ENCODE results near the gene PRKCE.

Gene PRKCE

DNA sequence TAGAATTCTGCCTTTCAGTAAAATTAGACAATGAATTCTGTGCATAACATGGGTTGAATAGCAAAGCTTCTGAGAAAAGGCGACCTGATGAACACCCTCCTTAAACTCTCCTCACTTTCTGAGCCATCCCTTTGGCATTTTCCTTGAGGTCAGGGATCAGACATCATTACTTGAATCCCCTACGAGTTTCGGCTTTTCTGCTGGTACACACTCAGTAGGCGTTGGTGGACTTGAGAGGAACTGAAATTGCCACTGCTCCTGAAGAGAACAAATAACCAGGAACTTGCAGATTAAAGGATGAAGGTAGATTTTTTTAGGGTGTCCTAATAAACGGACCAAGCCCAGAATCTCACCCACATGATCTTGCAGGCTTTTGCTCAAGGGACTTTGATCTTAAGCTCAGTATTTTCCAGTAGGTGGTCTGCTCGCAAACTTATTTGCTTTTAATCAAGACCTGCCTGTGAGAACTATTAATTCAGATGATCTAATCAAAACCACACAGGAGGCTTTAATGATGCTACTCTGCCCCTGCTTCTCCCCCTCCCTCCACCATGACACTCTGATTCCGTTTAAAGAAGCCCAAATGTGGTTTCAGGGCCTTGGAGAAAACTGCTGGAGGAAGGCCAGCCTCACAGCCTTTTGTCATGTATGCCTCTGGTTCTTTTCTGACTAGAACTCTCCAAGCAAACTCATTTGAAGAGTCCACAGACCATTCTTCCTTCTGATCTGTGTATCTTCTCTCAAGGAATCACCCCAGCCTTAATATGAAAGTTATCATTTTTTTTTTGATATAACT lies 124.9 kb downstream of the PRKCE start:
- Histone ChIP-seq H3K27ac (no peak overlapping the region), H3K4me3 (ENCODE audit: low read depth, low read length) (no peak overlapping the region), H3K27me3 (replicated peaks) (no peaks in the 10 kb centered on the region), H3K36me3 (replicated peaks) (no peaks in the 10 kb centered on the region)
- TF ChIP-seq, protein P1, sequence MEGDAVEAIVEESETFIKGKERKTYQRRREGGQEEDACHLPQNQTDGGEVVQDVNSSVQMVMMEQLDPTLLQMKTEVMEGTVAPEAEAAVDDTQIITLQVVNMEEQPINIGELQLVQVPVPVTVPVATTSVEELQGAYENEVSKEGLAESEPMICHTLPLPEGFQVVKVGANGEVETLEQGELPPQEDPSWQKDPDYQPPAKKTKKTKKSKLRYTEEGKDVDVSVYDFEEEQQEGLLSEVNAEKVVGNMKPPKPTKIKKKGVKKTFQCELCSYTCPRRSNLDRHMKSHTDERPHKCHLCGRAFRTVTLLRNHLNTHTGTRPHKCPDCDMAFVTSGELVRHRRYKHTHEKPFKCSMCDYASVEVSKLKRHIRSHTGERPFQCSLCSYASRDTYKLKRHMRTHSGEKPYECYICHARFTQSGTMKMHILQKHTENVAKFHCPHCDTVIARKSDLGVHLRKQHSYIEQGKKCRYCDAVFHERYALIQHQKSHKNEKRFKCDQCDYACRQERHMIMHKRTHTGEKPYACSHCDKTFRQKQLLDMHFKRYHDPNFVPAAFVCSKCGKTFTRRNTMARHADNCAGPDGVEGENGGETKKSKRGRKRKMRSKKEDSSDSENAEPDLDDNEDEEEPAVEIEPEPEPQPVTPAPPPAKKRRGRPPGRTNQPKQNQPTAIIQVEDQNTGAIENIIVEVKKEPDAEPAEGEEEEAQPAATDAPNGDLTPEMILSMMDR (IDR thresholded peaks at IDR 0.05; ENCODE audit: low read depth, low read length, missing control alignments) = no peak
- in situ Hi-C loops (cut with HindIII; ENCODE audit: low pct_ligation_motif_present, low sequenced_read_pairs) = no loop called here
- DNase-seq = no peak

DNA sequence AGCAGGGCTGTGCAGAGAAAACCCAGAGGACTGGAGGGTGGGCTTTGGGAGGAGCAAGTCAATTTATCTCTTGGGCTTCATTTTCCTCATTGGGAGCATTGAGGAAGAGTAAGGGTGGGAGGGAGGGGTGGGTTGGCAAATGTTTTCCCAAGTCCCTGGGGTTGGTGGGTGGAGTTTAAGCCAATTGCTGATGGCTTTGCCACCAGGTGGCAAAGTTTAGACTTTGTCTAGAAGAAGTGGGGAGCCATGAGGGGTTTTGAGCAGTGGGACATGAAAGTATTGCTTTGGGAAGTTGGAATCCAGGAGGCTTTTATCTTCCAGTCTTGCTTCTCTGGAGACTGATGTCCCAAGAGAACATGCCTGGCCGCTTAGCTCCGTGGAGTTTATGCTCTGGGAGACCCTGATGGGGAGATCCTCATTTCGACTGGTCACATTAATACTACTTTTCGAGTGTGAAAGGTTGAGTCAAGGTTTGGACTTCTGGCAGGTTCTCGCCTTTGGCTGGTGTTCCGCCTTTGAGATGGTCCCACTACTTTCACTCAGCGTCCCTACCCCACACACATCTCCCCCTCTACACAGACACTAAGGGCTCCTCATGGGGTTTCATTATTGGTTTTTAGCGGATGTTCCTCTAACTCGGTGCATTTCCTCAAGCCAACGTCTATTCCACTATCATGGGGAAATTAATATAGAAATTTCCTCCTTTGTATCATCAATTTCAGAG lies 126.7 kb downstream of the PRKCE start:
- TF ChIP-seq, protein P1 (IDR thresholded peaks at IDR 0.05; ENCODE audit: low read depth, low read length, missing control alignments) = peak; percentile 11
- no peak for DNase-seq
- Histone ChIP-seq H3K4me3 (ENCODE audit: low read depth, low read length) (no peak overlapping the region), H3K27ac (no peak overlapping the region), H3K27me3 (replicated peaks) (no peaks in the 10 kb centered on the region), H3K36me3 (replicated peaks) (no peaks in the 10 kb centered on the region)
- in situ Hi-C loops (cut with HindIII; ENCODE audit: low pct_ligation_motif_present, low sequenced_read_pairs) = no loop called here

DNA sequence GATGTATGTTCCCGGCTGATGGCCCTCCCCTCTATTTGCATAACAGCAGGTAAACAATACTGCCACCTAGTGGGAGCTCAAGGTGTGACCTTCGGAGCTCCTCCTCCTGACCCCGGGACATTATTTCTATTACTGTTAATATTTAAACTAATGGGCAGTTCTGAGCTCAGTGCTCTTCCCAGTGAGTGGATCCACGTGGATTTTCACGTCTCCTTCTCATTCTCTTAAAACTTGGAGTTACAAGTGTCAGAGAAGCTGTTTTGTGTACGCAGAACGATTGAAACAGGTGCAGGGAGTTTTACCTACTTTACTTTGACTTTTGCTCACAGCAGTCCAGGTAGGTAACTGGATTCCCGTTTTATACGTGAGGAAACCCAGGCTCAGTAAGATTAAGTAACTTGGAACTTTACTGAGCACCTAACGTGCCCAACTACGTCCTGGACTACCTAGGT lies 127.3 kb downstream of the PRKCE start:
- TF ChIP-seq, protein P1 (IDR thresholded peaks at IDR 0.05; ENCODE audit: low read depth, low read length, missing control alignments) = peak; percentile 74
- no peak overlapping the region for H3K4me3 ChIP-seq (ENCODE audit: low read depth, low read length)

DNA sequence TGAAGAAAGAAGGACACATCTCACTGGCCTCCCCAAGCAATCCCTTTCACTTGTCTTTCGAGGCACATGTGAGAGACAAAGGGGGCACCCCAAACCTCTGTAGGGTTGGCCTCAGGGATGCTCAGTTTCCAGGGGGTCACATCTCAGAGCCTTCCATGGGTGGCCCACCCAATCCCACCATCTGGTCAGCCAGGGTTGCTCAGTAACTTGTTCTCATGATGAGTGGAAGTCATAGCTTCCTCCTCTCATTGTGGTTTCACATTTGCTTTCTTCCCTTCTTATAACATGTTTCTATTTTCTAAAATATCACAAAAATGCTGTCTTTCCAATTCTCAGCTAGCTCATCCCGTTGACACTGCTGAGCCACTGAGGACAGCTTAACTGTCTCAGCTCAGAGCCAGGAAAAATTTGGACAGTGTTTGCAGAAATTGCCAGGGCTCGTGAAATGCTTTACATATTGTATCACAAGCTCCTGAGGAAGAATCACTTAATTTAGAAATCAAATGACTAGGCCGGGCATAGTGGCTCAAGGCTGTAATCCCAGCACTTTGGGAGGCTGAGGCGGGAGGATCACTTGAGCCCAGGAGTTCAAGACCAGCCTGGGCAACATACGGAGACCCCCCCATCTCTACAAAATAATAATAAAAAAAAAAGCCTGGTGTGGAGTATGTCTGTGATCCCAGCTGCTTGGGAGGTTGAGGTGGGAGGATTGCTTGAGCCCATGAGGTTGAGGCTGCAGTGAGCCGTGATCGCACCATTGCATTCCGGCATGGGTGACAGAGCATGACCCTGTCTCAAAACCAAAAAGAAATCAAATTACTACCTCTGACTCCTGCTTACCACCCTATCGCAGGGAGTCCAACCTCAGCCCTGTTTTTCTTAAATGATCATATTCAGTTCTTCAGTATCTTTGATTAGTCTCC lies 129.3 kb downstream of the PRKCE start:
- no peaks in the 10 kb centered on the region for H3K27me3 ChIP-seq (replicated peaks)
- TF ChIP-seq, protein P1 (IDR thresholded peaks at IDR 0.05; ENCODE audit: low read depth, low read length, missing control alignments) = no peak
- in situ Hi-C loops (cut with HindIII; ENCODE audit: low pct_ligation_motif_present, low sequenced_read_pairs) = no loop called here
- H3K4me3 ChIP-seq (ENCODE audit: low read depth, low read length) = no peak overlapping the region
- no peak for DNase-seq
- H3K27ac ChIP-seq = no peak overlapping the region
- H3K36me3 ChIP-seq (replicated peaks) = no peaks in the 10 kb centered on the region

More for the DNA sequence above, 127.3 kb downstream of the PRKCE start:
- H3K36me3 ChIP-seq (replicated peaks) = no peaks in the 10 kb centered on the region
- H3K27me3 ChIP-seq (replicated peaks) = no peaks in the 10 kb centered on the region
- peak; percentile 53 for DNase-seq
- in situ Hi-C loops (cut with HindIII; ENCODE audit: low pct_ligation_motif_present, low sequenced_read_pairs) = no loop called here
- no peak overlapping the region for H3K27ac ChIP-seq

DNA sequence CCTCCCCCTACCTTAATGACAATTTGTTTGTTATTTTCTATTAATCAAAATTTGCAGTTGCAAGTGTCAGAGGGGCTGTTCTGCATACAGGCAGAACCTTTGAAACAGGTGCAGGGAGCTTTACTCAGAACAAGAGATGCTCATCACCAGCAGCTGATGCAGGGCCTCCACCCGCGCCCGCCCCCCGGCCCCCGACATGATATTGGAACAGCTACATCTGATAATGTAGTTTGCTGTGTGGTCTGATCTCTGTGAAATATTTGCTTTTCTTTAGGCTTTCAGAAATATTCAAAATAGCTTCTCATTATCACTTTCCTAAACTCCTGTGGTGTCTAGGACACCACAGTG lies 130.0 kb downstream of the PRKCE start:
- no peaks in the 10 kb centered on the region for H3K36me3 ChIP-seq (replicated peaks)
- H3K4me3 ChIP-seq (ENCODE audit: low read depth, low read length) = no peak overlapping the region
- DNase-seq = no peak
- H3K27me3 ChIP-seq (replicated peaks) = no peaks in the 10 kb centered on the region
- in situ Hi-C loops (cut with HindIII; ENCODE audit: low pct_ligation_motif_present, low sequenced_read_pairs) = no loop called here
- TF ChIP-seq, protein P1 (IDR thresholded peaks at IDR 0.05; ENCODE audit: low read depth, low read length, missing control alignments) = no peak
- no peak overlapping the region for H3K27ac ChIP-seq
